T-helper 2 cell treated with Interferon-gamma antibody and Interleukin-4, amounts not matched to agents 100 ng/mL and 5 ng/mL, for 36 hours (primary cell): Measurements from ENCODE around the gene OPHN1. TPM values are rescaled to one million over a fixed set of nuclear protein-coding genes. Genes with fewer than 3 reads are reported as not detected.
"Not testable (repeated sequence)": the region's sequence is repeated elsewhere in the genome, so short reads cannot be mapped to it uniquely, and the experiment has no call there.

ENCODE experiments used
- intact Hi-C: fragments of 100-400 bp; cut with micrococcal nuclease; formaldehyde crosslinking; loops from one replicate; pipeline ENCODE4 v1.15.1; 2023
- total RNA-seq: library from RNA; stranded (reverse); gene quantifications from 2 replicates; pipeline ENCODE4 v1.2.3, GENCODE V29; 2022

The OPHN1 gene
- total RNA-seq, 1 donor from 2014 or later = 0.27 TPM

DNA sequence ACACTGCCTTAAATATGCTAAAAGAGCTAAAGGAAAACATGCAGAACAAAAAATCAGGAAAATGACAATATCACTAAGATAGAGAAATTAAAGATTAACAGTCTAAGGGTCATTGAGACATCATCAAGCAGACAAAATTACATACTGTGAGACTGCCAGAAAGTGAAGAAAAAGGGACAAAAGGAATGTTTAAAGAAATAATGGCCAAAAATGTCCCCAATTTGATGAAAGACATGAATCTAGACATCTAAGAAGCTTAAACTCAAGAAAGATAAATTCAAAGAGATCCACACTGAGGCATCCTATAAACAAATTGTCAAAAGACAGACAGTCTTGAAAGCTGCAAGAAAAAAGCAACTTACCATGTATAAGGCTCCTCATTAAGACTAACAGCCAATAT is 63.7 kb downstream of the OPHN1 start:
- intact Hi-C loops = no loop called here

DNA sequence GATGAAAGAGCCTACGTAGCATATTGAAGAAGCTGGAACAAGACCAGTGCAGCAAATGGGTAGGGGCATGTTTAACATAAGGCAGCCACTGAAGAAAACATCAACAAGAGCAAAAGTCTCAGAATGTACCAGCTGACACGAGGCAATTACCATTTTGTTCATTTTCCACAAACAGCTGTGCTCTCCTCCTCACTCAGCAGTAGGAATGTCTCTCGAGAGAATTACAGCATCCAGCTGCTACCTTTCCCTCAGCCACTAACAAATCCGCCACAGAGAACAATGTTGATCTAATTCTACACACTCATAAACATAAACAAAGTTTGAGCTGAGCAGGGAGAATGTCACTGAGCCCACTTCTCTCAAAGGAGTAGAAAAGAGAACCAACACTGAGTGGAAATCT is 68.0 kb downstream of the OPHN1 start:
- intact Hi-C loops = no loop called here

DNA sequence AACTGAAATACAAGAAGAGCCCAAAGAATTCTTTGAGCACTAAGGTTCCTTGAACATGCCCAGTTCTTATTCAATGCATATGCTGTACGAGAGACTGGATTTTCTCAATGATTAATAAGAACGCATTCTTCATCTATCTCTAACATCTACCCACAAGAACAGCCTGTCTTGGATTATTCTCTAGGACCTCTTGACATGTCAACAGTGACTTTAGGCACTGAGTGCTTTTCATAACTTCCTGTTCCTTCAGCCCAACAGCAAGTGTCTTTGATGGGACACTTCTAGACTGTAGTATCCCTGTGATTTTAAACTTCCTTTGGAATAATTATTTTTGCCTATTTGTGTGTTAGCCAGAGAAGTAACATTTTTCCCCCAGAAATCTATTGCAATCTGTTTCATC is 69.3 kb downstream of the OPHN1 start:
- intact Hi-C loops = no loop called here

DNA sequence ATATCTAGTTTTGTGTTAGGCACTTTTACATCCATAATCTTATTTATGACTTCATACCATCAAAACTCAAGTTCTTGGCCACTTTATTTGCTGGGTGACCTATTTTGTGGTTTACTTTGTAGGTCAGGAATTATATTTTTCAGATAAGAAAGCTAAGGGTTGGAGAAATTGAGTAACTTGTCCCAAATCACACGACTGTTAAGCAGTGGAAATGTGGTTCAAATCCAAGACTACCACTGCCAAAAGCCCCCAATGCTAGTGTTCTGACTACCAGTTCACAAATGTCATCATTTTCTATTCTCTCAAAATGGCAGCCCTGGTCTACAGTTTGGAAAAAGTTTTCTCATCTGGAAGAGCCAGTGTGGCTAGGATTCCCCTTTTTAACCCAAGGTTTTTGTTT is 74.6 kb downstream of the OPHN1 start:
- intact Hi-C loops = no loop called here

DNA sequence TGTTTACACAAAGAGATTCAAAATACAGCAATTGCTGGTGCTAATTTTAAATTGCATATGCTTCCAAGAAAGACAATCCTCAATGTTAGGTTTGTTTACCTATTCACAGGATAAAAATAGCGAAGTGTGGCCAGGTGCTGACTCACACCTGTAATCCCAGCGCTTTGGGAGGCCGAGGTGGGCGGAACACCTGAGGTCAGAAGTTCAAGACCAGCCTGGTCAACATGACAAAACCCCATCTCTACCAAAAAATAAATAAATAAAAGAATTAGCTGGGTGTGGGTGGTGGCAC is 77.7 kb downstream of the OPHN1 start:
- intact Hi-C loops = no loop called here

DNA sequence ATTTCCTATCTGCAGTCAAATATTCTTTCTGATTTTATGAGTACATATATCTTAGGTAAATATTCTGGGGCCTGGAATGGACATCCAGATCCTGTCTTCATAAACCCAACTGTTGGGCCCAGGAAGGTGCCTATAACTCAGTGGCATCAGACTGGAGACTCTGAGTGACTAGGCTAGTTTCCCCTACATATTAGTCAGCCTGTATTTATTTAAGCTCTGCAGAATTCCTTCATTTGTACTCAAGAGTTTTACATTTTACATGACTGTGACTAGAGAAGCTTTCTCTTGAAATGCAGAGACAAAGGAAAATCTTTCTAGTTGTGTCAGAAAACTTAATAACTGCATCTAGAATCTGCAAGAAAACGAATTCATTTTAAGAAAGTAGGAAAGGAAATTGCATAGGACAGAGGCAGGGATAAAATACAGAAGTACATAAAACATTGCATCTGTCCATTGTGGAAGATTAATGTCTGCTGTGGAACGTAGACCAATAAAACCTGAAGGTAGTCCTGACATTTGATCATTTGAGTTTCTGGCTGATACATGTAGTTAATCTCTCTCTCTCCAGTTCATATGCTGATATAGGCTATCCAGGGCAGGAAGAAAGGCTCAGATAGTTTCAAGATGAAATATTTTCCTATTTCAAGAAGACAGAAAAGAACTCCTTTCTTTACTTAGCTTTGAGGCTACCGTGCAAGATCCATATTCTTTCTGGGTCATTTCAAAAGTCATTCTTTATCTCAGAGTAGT is 78.2 kb downstream of the OPHN1 start:
- intact Hi-C loops = no loop called here

DNA sequence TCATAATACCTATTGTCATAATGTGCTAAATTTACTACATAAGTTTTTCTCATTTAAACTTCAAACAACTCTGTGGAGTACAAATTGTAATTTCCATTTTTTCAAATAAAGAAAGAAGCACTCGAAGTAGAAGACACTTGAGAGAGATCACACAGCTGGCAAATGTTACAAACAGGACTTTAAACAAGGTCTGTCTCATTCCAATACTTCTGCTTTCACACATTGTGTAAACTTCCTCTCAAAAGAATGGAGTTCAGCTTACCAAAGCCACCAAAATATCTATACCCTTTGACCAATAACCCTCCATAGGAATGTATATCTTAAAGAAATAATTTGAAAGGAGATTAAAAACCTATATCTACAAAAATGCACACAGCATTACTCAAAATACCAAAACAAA is 88.3 kb downstream of the OPHN1 start:
- intact Hi-C loops = no loop called here

DNA sequence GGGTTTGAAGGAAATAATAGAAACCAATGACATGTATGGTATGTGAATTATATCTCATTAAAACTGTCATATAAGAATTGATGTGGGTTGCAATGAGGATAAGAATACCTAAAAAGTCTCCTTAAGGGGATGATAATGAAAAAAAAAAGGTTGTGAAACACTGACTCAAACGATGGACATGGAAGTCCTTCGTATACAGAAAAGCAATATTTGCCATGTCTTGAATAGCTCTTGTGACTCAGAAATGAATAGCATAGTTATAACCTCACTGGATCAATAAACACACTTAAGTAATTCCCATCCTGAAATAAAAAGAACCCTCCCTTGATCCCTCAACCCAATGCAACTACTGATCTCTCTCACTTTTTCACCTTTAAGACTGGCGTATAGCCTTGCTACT is 89.7 kb downstream of the OPHN1 start:
- intact Hi-C loops = no loop called here

DNA sequence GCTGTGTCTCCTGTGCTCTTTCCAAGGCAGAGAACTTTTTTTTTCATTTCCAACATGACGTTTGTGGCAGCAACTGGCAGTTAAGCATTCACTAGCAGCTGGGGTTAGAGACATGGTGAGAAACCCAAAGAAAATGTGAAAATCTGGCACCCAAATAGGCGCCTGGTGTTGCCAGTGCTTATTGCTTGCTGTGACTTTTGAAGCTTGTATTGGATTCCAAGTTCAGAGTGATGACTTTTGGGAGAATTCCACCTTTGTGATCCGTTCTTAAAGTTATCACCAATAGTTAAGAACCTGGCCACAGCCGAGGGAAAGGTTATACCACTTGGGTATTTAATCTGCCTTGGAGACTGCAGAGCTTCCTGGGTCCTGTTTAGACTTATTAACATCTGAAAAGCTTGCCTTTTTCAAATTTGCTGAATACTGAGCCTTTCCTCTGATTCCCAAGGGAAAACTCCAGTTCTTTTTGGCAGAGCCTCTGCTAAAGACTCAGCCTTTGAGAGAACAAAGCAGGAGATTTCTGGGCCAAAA is 101.0 kb downstream of the OPHN1 start:
- intact Hi-C loops = no loop called here

DNA sequence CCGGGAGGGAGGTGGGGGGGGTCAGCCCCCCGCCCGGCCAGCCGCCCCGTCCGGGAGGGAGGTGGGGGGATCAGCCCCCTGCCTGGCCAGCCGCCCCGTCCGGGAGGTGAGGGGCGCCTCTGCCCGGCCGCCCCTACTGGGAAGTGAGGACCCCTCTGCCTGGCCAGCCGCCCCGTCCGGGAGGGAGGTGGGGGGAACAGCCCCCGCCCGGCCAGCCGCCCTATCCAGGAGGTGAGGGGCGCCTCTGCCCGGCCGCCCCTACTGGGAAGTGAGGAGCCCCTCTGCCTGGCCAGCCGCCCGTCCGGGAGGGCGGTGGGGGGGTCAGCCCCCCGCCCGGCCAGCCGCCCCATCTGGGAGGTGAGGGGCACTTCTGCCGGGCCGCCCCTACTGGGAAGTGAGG is 106.5 kb downstream of the OPHN1 start:
- intact Hi-C loops = not testable (repeated sequence)

DNA sequence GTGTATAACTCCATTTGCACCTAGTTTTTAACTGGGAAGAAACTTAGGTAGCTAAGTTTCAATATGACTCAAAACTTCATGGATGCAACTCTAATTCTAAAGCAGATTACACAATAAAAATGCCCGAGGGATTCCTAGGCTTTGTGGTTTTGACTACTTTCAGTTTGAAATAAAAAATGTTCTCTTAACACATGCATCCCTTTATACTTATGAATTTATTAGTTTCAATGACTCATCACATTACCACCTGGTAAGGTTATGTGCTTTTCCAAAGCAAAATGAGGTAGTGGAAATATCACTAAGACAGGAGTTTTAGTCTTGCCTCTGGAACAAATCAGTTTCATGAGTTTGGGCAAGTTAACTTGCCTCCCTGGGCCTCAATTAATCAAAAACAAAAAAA is 125.5 kb downstream of the OPHN1 start:
- intact Hi-C loops = no loop called here

DNA sequence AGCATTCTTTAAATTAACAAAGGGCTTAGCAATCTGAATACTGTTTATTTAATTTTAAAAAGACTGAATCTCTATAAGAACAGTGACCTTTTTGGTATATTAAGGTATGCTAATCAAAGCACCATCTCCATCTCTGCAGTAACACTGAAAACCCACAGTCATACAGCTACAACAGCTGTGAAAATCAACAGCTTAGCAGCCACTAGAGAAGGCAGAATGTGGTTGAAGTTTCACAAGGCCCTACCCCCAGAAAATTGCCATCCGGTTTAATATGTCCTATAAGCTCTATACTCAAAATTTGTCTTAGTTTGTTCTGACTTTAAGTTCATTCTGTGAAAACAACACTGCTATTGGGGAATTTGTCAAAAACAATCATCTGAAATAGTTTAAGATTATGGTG is 128.7 kb downstream of the OPHN1 start:
- intact Hi-C loops = no loop called here

DNA sequence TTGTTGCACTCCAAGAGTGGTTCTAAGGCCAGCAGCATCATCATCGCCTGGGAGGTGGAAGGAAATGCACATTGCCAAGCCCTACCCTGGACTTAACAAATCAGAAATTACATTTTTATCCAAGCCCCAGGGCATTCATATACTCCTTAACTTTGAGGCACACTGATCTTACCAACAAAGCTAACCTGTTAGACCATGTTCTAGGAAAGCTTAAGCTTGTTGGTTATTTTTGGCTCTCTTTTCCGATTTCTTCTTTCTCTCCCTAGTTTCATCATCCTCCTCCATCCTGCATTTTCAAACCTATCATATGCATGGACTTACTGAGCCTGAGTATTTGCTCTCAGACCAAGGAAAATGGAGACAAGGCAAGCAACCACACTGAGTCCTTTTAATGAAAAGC is 133.4 kb downstream of the OPHN1 start:
- intact Hi-C loops = no loop called here

DNA sequence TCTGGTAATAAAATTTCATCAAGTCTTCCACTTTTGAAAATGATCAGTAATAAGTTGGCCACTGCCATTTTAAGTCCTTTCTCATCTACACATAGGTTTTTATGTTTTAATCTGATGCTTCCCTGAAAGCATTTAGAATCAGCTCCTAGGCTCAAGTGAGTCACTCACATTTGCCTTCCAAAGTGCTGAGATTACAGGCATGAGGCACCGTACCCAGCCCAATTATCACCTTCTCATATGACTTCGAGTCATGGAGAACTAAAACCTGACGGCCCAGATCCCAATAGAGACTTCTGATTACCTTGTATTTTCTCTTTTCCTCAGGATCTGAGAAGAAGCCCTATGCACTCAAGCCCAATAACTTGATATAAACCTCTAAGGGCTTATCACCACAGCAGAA is 140.8 kb downstream of the OPHN1 start:
- intact Hi-C loops = no loop called here

DNA sequence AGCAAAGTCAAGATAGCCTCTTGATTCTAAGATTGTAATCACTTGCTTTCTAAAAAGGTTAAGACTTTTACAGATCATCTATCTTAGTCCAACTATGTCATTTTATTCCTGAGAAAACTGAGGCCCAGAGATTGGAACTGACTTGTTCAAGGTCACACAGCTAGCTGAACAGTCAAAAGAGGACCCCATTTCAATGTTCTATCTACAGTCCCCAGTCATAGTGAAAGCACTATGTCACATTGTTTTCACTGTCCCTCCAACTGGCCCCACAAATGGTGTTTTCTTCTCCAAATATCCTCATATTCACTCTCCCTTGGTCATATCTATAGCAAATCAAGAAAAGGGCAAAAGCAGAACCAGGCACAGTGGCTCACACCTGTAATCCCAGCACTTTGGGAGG is 145.2 kb downstream of the OPHN1 start:
- intact Hi-C loops = no loop called here

DNA sequence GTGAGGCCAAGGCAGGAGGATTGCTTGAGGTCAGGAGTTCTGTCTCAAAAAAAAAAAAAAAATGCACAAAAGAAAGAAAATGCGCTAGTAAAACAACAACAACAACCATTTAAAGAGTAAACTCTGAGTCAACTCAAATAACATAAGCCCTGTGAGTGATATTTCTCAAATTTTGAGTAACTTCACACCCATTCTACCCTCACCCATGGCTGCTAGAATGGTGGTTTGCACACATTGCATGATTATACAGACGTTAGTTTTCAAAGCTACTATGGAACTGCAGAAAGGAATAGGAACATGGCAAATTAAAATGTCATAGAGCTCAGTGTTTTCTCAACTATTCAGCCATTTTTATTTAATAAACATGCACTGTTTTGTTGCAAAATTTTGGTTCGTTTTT is 145.9 kb downstream of the OPHN1 start:
- intact Hi-C loops = no loop called here

DNA sequence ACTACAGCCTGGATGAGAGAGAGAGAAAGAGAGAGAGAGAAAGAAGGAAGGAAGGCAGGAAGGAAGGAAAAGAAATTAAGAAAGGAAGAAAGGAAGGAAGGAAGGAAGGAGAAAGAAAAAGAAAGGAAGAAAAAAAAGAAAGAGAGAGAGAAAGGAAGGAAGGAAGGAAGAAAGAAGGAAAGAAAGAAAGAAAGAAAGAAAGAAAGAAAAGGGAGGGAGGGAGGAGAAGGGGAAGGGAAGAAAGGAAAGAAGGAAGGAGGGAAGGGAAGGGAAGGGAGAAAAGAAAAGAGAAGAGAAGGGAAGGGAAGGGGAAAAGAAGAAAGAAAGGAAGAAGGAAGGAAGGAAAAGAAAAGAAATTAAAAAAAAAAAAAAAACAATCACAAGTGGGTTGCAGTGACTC is 146.3 kb downstream of the OPHN1 start:
- intact Hi-C loops = no loop called here

DNA sequence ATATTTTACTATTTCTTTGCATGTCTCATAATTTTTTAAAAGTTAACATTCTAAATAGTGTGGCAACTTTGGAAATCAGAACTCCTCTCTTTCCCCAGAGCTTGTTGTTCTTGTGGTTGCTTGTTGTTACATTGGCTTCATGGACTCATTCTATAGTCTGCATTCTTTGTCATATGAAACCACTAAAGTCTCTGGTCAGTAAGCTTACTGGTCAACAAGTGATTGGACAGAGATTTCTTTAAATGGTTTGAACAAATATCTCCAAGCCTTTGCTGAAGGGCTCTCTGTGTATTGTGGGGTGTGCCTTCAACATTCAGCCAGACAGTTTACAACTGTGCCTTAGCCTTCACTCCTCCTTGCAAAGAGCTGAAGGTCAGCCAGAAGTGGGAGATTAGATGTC is 147.2 kb downstream of the OPHN1 start:
- intact Hi-C loops = no loop called here

DNA sequence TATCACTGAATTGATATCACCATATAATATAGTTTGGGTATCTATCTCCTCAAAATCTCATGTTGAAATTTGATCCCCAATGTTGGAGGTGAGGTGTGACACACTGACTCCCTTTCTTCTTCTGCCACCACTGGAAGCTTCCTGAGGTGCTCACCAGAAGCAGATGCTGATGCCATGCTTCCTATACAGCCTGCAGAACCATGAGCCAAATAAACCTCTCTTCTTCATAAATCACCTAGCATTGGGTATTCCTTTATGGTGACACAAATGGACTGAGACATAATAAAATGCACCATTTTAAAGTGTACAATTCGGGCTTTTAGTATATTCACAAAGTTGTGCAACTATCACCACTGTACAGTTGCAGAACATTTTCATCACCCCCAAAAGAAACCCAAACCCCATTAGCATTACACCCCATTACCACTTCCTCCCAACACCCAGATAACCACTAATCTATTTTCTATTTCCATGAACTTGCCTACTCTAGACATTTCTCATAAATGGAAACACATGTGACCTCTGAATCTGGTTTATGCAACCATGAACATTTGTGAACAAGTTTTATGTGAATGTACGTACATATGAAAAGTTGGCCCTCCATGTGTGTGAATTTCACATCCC is 148.9 kb downstream of the OPHN1 start:
- intact Hi-C loops = no loop called here

DNA sequence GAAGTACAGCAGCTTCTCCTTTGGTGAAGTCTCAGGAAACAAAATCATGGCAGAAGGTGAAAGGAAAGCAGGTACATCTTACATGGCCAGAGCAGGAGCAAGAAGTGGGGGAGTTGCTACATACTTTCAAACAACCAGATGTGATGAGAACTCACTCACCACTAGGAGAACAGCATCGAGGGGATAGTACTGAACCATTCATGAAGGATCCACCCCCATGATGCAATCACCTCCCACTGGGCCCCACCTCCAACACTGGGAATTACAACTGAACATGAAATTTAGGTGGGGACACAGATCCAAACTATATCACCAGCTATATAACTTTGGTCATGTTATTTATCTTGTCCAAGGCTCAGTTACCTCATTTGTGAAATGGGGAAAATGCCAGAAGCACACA is 159.4 kb downstream of the OPHN1 start:
- intact Hi-C loops = no loop called here

DNA sequence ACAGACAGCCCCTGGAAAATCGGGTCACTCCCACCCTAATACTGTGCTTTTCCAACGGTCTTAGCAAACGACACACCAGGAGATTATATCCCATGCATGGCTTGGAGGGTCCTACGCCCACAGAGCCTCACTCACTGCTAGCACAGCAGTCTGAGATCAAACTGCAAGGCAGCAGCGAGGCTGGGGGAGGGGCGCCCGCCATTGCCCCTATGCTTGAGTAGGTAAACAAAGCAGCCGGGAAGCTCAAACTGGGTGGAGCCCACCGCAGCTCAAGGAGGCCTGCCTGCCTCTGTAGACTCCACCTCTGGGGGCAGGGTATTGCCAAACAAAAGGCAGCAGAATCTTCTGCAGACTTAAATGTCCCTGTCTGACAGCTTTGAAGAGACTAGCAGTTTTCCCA is 168.5 kb downstream of the OPHN1 start:
- intact Hi-C loops = not testable (repeated sequence)

DNA sequence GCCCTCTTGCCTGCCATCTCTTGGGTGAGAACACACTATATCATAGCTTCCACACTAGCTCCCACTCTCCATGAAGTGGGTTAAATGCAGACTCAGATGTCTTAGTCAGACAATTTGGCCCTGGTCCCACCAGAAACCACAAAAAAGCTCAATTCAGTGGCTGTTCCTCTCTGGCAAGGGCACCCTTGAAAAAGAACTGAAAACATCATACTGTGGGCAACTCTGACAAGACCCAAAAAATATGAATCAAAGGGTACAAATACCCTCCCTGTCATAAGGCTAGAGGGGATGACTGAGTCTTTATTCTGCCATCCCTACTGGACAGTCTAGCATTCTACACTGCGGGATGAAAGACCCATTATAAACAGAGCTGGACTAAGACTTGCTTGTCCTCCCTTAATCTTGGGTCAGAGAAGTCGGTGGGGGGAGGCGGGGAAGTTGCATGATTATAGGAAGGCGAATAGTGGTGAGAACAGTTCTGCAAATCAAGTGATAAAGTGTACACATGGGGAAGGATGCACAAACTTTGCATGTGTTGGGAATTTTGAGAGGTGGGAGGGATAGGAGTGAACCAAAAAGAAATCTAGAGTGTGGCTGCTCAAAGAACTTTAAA is 172.1 kb downstream of the OPHN1 start:
- intact Hi-C loops = no loop called here

DNA sequence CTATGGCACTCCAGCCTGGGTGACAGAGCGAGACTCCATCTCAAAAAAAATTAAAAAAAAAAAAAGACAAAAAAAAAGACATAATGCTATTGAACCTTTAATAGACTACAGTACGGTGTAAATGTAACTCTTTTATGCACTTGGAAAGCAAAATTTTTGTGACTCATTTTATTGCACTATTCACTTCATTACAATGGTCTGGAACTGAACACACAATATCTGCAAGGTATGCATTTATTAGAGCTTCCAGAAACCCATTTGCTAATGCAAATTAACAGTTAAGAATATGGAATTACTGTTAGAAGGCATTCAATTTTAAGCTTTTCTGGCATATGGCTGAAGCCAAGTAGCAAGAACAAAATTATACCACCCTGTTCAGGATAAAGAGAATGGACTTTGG is 176.3 kb downstream of the OPHN1 start:
- intact Hi-C loops = no loop called here
